ENCODE results near the gene ZKSCAN5. TPM values are rescaled to one million over a fixed set of nuclear protein-coding genes. Genes with fewer than 3 reads are reported as not detected.

The ZKSCAN5 gene
- total RNA-seq (2022; extraction: Qiagen RNA extraction), result 8.7 to 11.6 TPM (median 9.7 TPM) in 5 replicates

DNA sequence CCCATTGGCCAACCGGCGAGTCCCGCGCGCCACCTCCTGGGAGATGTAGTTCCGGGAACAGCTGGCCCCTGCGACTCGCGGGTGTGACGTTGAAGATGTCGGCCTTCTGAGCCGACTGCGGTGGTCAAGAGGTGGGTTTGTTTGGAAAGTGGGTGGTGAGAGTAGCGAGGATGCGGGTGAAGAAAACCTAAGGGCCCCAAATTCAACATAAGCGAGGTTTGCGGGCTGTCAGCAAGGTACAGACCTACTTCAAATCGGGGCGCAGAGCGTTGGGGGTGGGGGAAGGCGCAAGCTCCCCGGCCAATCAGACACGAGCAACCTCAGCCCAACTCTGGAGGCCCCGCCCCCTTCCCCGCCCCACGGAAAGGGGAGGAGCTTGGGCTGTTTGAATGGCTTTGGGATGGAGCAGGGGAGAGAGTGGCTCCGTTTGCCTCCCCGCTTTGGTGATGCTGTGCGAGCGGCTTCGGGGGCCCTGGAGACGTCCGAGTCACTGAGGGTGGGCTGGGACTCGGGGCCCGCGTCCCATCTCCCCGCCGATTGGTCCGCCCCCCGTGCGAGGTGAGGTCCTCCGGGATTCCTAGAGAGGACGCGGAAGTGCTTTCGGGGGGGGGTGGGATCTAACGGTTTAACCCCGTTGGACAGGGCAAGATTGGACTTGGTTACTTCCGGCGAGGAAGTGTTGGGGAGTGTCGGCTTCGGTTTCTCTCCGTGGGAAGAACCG lies at the start of gene ZKSCAN5:
ZKSCAN5 (plus strand) TSS at position 60 of the 721 bp plus-strand sequence. CDS start 1,383 bp downstream, outside the sequence.

DNA sequence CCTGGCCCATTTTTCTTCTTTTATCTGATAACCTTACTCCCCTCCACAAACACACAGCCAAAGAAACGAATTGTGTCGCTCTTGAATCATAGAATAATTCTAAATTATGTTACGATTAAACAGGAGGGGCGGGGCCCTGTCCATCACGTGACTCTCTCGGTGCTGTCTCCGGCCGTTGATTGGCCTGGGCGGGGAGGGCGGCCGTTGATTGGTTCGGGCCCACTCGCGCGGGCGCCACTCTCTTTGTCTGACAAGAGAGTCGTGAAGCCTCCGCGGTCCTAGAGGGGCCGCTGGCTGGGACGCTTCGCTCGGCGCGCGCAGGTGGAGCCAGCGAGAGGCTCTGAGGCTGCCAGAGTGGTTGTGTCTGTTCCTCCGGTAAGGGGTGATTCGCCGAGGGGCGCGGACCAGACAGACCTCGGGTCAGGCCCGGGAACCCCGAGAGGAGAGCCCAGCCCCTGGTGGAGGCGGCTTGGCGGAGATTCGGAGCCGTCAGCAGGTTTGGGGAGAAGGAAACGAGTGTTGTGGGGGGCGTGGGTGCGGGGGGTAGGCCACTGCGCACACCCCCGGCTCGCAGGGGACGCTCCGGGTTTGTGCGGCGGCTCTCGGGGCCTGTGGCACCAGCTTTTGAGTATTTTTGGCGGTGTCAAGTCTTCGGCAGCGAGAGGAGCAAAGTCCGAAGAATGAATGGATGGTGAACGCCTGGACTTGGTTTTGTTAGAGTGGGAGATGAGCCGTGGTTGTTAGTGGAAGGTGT lies 31.7 kb upstream of the ZKSCAN5 start, which contains the start of gene ZNF789:
ZNF789 (plus strand) TSS at position 330 of the 754 bp plus-strand sequence. CDS start 3,567 bp downstream, outside the sequence.

DNA sequence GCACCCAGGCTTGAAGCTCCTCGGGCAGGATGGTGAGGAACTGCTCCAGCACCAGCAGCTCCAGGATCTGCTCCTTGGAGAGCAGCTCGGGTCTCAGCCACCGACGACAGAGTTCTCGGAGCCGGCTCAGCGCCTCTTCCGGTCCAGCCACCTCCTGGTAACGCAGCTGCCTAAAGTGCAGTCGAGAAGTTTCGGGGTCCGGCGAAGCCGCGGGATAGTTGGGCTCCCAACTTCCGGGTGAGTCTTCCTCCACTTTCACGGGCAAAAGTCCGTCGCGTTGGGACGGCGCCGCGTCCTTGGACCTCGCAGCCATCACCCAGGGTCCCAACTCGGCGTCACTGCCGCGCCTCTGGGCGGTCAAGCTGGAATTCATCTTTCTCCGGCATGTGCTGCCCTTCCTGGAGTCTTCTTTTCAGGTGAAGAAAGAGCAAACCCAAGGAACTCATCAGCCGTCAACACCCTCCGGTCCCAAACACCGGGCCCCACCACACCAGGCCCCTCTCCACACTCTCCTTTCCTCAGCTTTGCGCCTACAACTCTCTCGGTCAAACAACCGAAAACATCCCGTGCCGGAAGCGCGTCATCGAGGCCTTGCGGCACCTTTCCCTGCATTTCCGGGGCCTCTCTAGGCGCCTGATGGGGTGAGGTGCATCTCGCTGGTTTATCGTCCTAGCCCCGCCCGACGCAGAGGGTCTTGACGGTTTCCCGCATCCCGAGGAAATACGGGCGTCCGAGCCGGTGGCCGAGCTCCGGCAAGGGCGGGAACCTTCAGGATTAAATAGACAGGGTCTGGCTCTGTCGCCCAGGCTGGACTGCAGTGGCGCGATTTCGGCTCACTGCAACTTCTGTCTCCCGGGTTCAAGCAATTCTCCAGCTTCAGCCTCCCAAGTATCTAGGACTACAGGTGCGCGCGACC lies 4.5 kb upstream of the ZKSCAN5 start, which contains the start of gene ZNF394:
ZNF394 (minus strand) TSS at position 561 of the 916 bp plus-strand sequence; CDS start at position 373, 188 bp downstream.

DNA sequence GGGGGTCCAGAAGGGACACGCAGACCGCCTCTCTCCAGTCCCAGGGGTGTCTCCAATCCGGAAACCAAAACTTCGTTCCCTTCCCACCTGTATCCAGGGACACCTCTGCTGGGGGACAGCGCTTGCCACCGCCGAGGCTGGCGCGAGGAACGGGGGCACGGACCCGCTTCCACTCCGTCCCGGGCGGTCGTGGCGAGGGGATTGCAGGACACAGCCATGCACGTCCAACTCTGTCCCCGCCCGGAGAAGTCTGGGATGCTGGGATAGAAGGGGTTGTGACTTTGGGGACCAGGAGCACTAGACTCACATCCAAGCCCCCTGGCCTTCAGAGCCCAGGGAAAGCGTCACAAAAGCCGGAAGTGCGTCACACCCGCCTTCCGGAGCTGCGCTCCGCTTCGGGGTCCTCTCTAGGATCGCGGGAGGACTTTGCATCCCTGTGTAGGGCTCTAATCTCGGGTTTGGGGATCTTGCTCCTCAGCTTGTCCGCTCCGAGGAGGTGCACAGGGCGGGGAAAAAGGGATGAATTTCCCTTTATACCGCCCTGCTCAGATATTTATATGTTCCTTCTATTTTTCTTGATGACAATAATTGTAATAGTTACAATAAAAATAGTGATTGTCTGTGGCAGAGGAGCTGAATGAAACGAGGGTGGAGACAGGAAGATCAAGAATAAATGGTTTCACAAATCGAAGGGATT lies 47.5 kb downstream of the ZKSCAN5 start, which contains the start of gene FAM200A:
FAM200A (minus strand) TSS at position 348 of the 697 bp plus-strand sequence. CDS start 3,707 bp downstream, outside the sequence.

DNA sequence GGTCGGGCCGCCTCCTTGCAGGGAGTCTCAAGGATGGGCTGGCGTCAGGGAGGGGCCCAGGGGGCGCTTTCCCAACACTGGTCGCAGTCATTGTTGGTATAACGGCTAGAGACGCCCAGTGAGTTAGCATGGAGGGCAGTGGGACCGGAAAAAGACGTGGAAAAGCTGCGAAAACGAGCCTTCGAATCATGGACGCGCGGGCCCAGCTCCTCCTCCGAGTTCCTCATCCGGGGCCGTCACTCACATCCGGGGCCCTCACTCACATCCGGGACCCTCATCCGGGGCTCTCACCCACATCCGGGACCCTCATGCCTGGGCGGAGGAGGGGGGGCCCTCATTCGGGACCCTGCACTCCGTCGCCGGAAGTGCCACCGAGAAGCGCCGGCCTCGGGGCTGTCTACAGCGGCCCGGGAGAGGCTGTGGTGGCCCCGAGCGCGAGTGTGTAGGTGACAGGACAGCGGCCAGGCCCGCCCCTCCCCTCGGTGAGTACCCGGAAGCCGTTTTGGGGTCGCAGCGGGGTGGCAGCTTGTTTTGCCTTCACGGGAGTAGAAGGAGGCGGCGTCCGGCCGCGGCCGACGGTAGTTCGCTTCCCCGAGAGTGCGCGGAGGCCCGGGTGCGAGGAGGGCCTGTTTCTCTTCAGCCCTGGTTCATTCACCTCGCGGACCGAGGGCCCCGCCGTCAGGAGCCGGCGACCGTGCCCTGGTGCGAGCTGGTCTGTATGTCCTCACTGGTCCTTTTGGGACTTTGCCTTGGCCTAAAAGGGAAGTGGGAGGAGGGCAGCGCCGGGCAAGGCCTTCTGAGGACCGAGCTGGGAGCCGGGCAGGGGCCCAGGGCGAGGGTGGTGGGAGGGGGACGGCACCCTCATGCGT lies 54.1 kb downstream of the ZKSCAN5 start, which contains the start of gene ZNF655:
ZNF655 (plus strand) TSS at position 337 of the 869 bp plus-strand sequence. CDS start 1,918 bp downstream, outside the sequence.

Other genes starting within 250 kb of the ZKSCAN5 start
- 0.24 to 0.41 TPM (median 0.35 TPM) in 5 replicates for gene MYH16, start 231.8 kb upstream of the ZKSCAN5 start, total RNA-seq (2022; extraction: Qiagen RNA extraction)
- gene ARPC1A, start 178.8 kb upstream of the ZKSCAN5 start, total RNA-seq (2022; extraction: Qiagen RNA extraction), result 117 to 137 TPM (median 126 TPM) in 5 replicates
- gene ARPC1B, start 129.9 kb upstream of the ZKSCAN5 start, total RNA-seq (2022; extraction: Qiagen RNA extraction), result 263 to 311 TPM (median 280 TPM) in 5 replicates
- 171 to 212 TPM (median 180 TPM) in 5 replicates for gene PDAP1, start 96.1 kb upstream of the ZKSCAN5 start, total RNA-seq (2022; extraction: Qiagen RNA extraction)
- 117 to 155 TPM (median 139 TPM) in 5 replicates for gene BUD31, start 95.7 kb upstream of the ZKSCAN5 start, total RNA-seq (2022; extraction: Qiagen RNA extraction)
- 5.8 to 9.9 TPM (median 6.9 TPM) in 5 replicates for gene PTCD1, start 65.9 kb upstream of the ZKSCAN5 start, total RNA-seq (2022; extraction: Qiagen RNA extraction)
- gene CPSF4, start 65.7 kb upstream of the ZKSCAN5 start, total RNA-seq (2022; extraction: Qiagen RNA extraction), result 36.8 to 42.9 TPM (median 39.4 TPM) in 5 replicates
- gene ATP5MF, start 38.5 kb upstream of the ZKSCAN5 start, total RNA-seq (2022; extraction: Qiagen RNA extraction), result 888 to 1,049 TPM (median 936 TPM) in 5 replicates
- gene ZNF789, start 31.8 kb upstream of the ZKSCAN5 start, total RNA-seq (2022; extraction: Qiagen RNA extraction), result 6.1 to 9.6 TPM (median 7.3 TPM) in 5 replicates
- gene ZNF394, start 4.4 kb upstream of the ZKSCAN5 start, total RNA-seq (2022; extraction: Qiagen RNA extraction), result 15.7 to 18.2 TPM (median 17.3 TPM) in 5 replicates
- 6.0 to 6.8 TPM (median 6.2 TPM) in 5 replicates for gene FAM200A, start 47.5 kb downstream of the ZKSCAN5 start, total RNA-seq (2022; extraction: Qiagen RNA extraction)
- 53.6 to 57.4 TPM (median 54.1 TPM) in 5 replicates for gene ZNF655, start 54.0 kb downstream of the ZKSCAN5 start, total RNA-seq (2022; extraction: Qiagen RNA extraction)
- 0.89 to 1.3 TPM (median 1.1 TPM) in 5 replicates for gene TMEM225B, start 93.6 kb downstream of the ZKSCAN5 start, total RNA-seq (2022; extraction: Qiagen RNA extraction)
- 8.2 to 10.5 TPM (median 10.0 TPM) in 5 replicates for gene ZSCAN25, start 112.3 kb downstream of the ZKSCAN5 start, total RNA-seq (2022; extraction: Qiagen RNA extraction)
- gene CYP3A5, start 175.3 kb downstream of the ZKSCAN5 start, total RNA-seq (2022; extraction: Qiagen RNA extraction), result 1.5 to 2.2 TPM (median 1.8 TPM) in 5 replicates
- not detected in 5 replicates for gene CYP3A7, start 230.5 kb downstream of the ZKSCAN5 start, total RNA-seq (2022; extraction: Qiagen RNA extraction)